HepG2 (cell line): ENCODE results near the gene SAMD4A. TPM values are rescaled to one million over a fixed set of nuclear protein-coding genes. Genes with fewer than 3 reads are reported as not detected.

Experiments used
- ATAC-seq: fragments of 200-7000 bp; cut with Tn5 transposase; 3 replicates; pipeline ENCODE4 v1.9.1; 2020; ENCODE audit warnings: mild to moderate bottlenecking, moderate library complexity
- BruUV-seq: library from RNA; stranded (reverse); fragments of 400-500 nt; replicated peaks from 2 replicates; lab custom pipeline; 2021; lab: Mats Ljungman, UMichigan
- CTCF ChIA-PET: fragments of 300-600 bp; formaldehyde crosslinking; extraction: SDS; loops from one replicate; lab custom pipeline; 2021; ENCODE audit warnings: low total read pairs, inconsistent platforms, low intra/inter-chr PET ratio; lab: Yijun Ruan, JAX
- POLR2A ChIA-PET: fragments of 350-600 bp; sonication (Branson Sonifier 250); formaldehyde crosslinking; loops from one replicate; lab custom pipeline; 2020; ENCODE audit warnings: antibody characterized with exemption, inconsistent platforms; lab: Yijun Ruan, JAX
- DNase-seq: peaks from one replicate; pipeline ENCODE4 v3.0.0-alpha.2; 2015; ENCODE audit warnings: low spot score
- FAIRE-seq: peaks from 3 replicates; lab custom pipeline; 2011; peaks lifted over from hg19 to GRCh38; lab: Jason Lieb, UNC
- H2AFZ ChIP-seq: one replicate; pipeline ENCODE4 v1.6.1; 2011; ENCODE audit warnings: low read length, inconsistent platforms
- H3K27ac ChIP-seq: fragments of 300-600 bp; 3 replicates; pipeline ENCODE4 v1.8.0; 2011; ENCODE audit warnings: mixed run types, mild to moderate bottlenecking, mixed read lengths, low read length, inconsistent platforms; ENCODE audit not compliant: insufficient read depth; ENCODE audit errors: extremely low read length
- H3K27me3 ChIP-seq, 2 experiments: fragments of 200-600 bp in 1 of 2; 2 replicates in 1 of 2; 3 replicates in 1 of 2; pipeline versions ENCODE4 v1.6.0 to v1.8.0; 2011; ENCODE audit warnings: low read length in 2 of 2, mild to moderate bottlenecking in 2 of 2, moderate library complexity in 2 of 2, inconsistent platforms in 1 of 2; ENCODE audit not compliant: insufficient read depth in 2 of 2, control insufficient read depth in 1 of 2
- H3K36me3 ChIP-seq, 2 experiments: fragments of 200-600 bp in 1 of 2; replicated peaks in 1 of 2; 2 replicates in 1 of 2; 3 replicates in 1 of 2; pipeline versions ENCODE4 v1.5.1 to v1.8.0; 2011; ENCODE audit warnings: low read length in 2 of 2, inconsistent platforms in 1 of 2; ENCODE audit not compliant: insufficient read depth in 2 of 2, control insufficient read depth in 1 of 2
- H3K4me1 ChIP-seq: 2 replicates; pipeline ENCODE4 v1.5.1; 2012; ENCODE audit warnings: low read length, inconsistent platforms; ENCODE audit not compliant: insufficient read depth
- H3K4me2 ChIP-seq: 2 replicates; pipeline ENCODE4 v1.6.0; 2011; ENCODE audit warnings: low read depth, low read length, inconsistent platforms
- H3K4me3 ChIP-seq, 3 experiments: fragments of 200-600 bp in 1 of 3; sonication (generic), shearing (Covaris generic) in 1 of 3; replicated peaks in 1 of 3; 2 replicates each; pipeline ENCODE4 v1.5.1; 2011 to 2016; ENCODE audit warnings: low read length in 3 of 3, inconsistent platforms in 2 of 3, low read depth in 2 of 3, mild to moderate bottlenecking in 2 of 3, control low read depth in 1 of 3, mixed read lengths in 1 of 3; ENCODE audit not compliant: insufficient read depth in 1 of 3
- H3K79me2 ChIP-seq: one replicate; pipeline ENCODE4 v1.6.1; 2011; ENCODE audit warnings: low read length, inconsistent platforms; ENCODE audit not compliant: insufficient read depth
- H3K9ac ChIP-seq: 2 replicates; pipeline ENCODE4 v1.6.0; 2011; ENCODE audit warnings: mild to moderate bottlenecking, low read depth, low read length, inconsistent platforms; ENCODE audit not compliant: insufficient read depth
- H3K9me3 ChIP-seq: 2 replicates; pipeline ENCODE4 v1.5.1; 2012; ENCODE audit warnings: mild to moderate bottlenecking, low read length
- H4K20me1 ChIP-seq: 2 replicates; pipeline ENCODE4 v1.6.0; 2011; ENCODE audit warnings: inconsistent platforms, mild to moderate bottlenecking, low read length, moderate library complexity; ENCODE audit not compliant: insufficient read depth
- ARNT2 ChIP-seq: sonication (generic); formaldehyde crosslinking; IDR thresholded peaks from 2 replicates; pipeline ENCODE4 v1.8.0; 2022; ENCODE audit warnings: mild to moderate bottlenecking, low read depth, missing genetic modification reagents, moderate library complexity
- KDM2A ChIP-seq: sonication (generic); formaldehyde crosslinking; IDR thresholded peaks from 2 replicates; pipeline ENCODE4 v1.4.0; 2020; ENCODE audit warnings: low read depth, missing genetic modification reagents, borderline replicate concordance
- KLF11 ChIP-seq: IDR thresholded peaks from 2 replicates; pipeline ENCODE4 v1.6.1; 2016; ENCODE audit warnings: missing compliant biosample characterization
- MAFF ChIP-seq: IDR thresholded peaks from 2 replicates; pipeline ENCODE4 v1.6.1; 2011; ENCODE audit warnings: low read depth, low read length, improper control_type of control experiment
- MAFK ChIP-seq, 2 experiments: IDR thresholded peaks in 1 of 2; conservative IDR thresholded peaks in 1 of 2; 2 replicates each; pipeline ENCODE4 v1.6.1; 2011; ENCODE audit warnings: improper control_type of control experiment in 2 of 2, low read length in 2 of 2
- NFKB2 ChIP-seq: sonication (generic); formaldehyde crosslinking; IDR thresholded peaks from 2 replicates; pipeline ENCODE4 v1.4.0; 2020; ENCODE audit warnings: missing genetic modification reagents, borderline replicate concordance
- NR0B2 ChIP-seq: sonication (generic); formaldehyde crosslinking; IDR thresholded peaks from 2 replicates; pipeline ENCODE4 v1.4.0; 2020; ENCODE audit warnings: mild to moderate bottlenecking, missing genetic modification reagents
- RAD21 ChIP-seq: fragments of 450-650 bp; formaldehyde crosslinking; IDR thresholded peaks from 2 replicates; pipeline ENCODE4 v1.5.0; 2020; ENCODE audit warnings: mild to moderate bottlenecking
- RBM22 ChIP-seq: fragments of 200-400 bp; formaldehyde crosslinking; optimal IDR thresholded peaks from 2 replicates; pipeline ENCODE3; 2017; ENCODE audit warnings: mild to moderate bottlenecking, low read length, moderate library complexity
- RFXAP ChIP-seq: sonication (generic); formaldehyde crosslinking; IDR thresholded peaks from 2 replicates; pipeline ENCODE4 v1.4.0; 2020; ENCODE audit warnings: missing genetic modification reagents, borderline replicate concordance
- STAT5B ChIP-seq: sonication (generic); formaldehyde crosslinking; IDR thresholded peaks from 2 replicates; pipeline ENCODE4 v1.4.0; 2020; ENCODE audit warnings: missing genetic modification reagents
- TBX2 ChIP-seq: sonication (generic); formaldehyde crosslinking; IDR thresholded peaks from 2 replicates; pipeline ENCODE4 v1.5.0; 2020; ENCODE audit warnings: missing genetic modification reagents, mild to moderate bottlenecking, borderline replicate concordance
- ZNF547 ChIP-seq: sonication (generic); formaldehyde crosslinking; IDR thresholded peaks from 2 replicates; pipeline ENCODE4 v1.5.1; 2020; ENCODE audit warnings: mild to moderate bottlenecking, missing genetic modification reagents
- ZNF570 ChIP-seq: sonication (generic); formaldehyde crosslinking; IDR thresholded peaks from 2 replicates; pipeline ENCODE4 v1.4.0; 2020; ENCODE audit warnings: mild to moderate bottlenecking, missing genetic modification reagents, borderline replicate concordance
- WGBS: methylation state at CpG from one replicate; pipeline ENCODE4 v1.1.6; 2017; ENCODE audit warnings: low lambda C conversion rate; 5-methylcytosine and 5-hydroxymethylcytosine counted together
- in situ Hi-C: cut with HindIII; loops from 2 replicates; pipeline ENCODE4 v1.10.0; 2017; ENCODE audit warnings: low pct_unique_long_range_greater_than_20kb; ENCODE audit not compliant: extremely low pct_ligation_motif_present
- intact Hi-C: fragments of 100-400 bp; cut with micrococcal nuclease; formaldehyde crosslinking; loops from one replicate; pipeline ENCODE4 v1.10.0; 2022; ENCODE audit not compliant: unreplicated experiment
- polyA plus RNA-seq, 8 experiments: library from polyadenylated mRNA; depleted of rRNA in 3 of 8; stranded (reverse) in 7 of 8; unstranded in 1 of 8; fragments of >200 nt; fragmentation: Illumina TruSeq in 4 of 8; extraction: Trizol in 4 of 8; gene quantifications; 2 replicates each; pipeline versions ENCODE4 v1.2.1 to v1.2.3, GENCODE V29; 2011 to 2016; ENCODE audit warnings: low read depth in 4 of 8, missing spikeins in 1 of 8, mixed read lengths in 1 of 8; ENCODE audit not compliant: insufficient read depth in 1 of 8
- total RNA-seq, 5 experiments: library from RNA; depleted of rRNA; stranded (reverse); fragments of >200 nt; fragmentation: Illumina TruSeq; extraction: Trizol; gene quantifications; 2 replicates each; pipeline ENCODE4 v1.2.3, GENCODE V29; 2016; ENCODE audit warnings: low read depth in 1 of 5

SAMD4A gene
- total and polyA plus RNA-seq, 2 of the 13 experiments (the other 11 are each of a cell fraction or from before 2014, with no cell fraction given) = 11.8 to 13.0 TPM

GRCh38 chr14:54706769-54707168 is 139.8 kb downstream of the SAMD4A start:
- H3K9ac ChIP-seq = no peak overlapping the region
- peaks cover 18% of the 10 kb centered on the region for H3K79me2 ChIP-seq
- CTCF ChIA-PET = no interaction called here
- no peaks in the 10 kb centered on the region for H3K27me3 ChIP-seq
- in situ Hi-C loops (no loop called here), intact Hi-C loops (no loop called here)
- DNase-seq (no peak), ATAC-seq (no peak), FAIRE-seq (no peak)
- peaks cover 14% of the 10 kb centered on the region for H4K20me1 ChIP-seq
- no peak overlapping the region for H3K27ac ChIP-seq
- H3K9me3 ChIP-seq = no peaks in the 10 kb centered on the region
- H3K36me3 ChIP-seq = peaks cover 18 to 61% of the 10 kb centered on the region in 2 experiments
- BruUV-seq = no TSS peak
- WGBS = 94% methylated on average over 2 of the region's 2 CpGs
- POLR2A ChIA-PET = no interaction called here
- TF ChIP-seq ZNF547 = no peak
- no peak for TF ChIP-seq ZNF570 (CRISPR knock-in tag)
- no peak for TF ChIP-seq KLF11
- no peak for TF ChIP-seq KDM2A (CRISPR knock-in tag)
- TF ChIP-seq NR0B2 (CRISPR knock-in tag) = no peak
- no peak for TF ChIP-seq RFXAP (CRISPR knock-in tag)
- no peak for TF ChIP-seq ARNT2 (CRISPR knock-in tag)
- TF ChIP-seq MAFF = peak; percentile 95
- TF ChIP-seq MAFK (conservative IDR thresholded peaks at IDR 0.05 in 1 of 2, IDR thresholded peaks at IDR 0.05 in 1 of 2; ENCODE audit: low read length in 2 of 2) = peak; percentile 93 to 97
- TF ChIP-seq TBX2 (CRISPR knock-in tag) = no peak
- TF ChIP-seq STAT5B = no peak
- TF ChIP-seq RAD21 = no peak
- no peak for TF ChIP-seq RBM22
- TF ChIP-seq NFKB2 (CRISPR knock-in tag) = no peak
- H3K4me3 ChIP-seq = no peak overlapping the region
- no peak overlapping the region for H3K4me2 ChIP-seq
- H3K4me1 ChIP-seq = peaks cover 46% of the 10 kb centered on the region
- H2AFZ ChIP-seq = no peak overlapping the region
